Measurements from ENCODE around the gene GZMA. TPM values are rescaled to one million over a fixed set of nuclear protein-coding genes. Genes with fewer than 3 reads are reported as not detected.
"Not testable (repeated sequence)": the region's sequence is repeated elsewhere in the genome, so short reads cannot be mapped to it uniquely, and the experiment has no call there.

The GZMA gene
- 2.1 TPM for total RNA-seq

GRCh38 chr5:55102348-55102747 lies at the start of gene GZMA:
Gene GZMA, plus strand, starts transcription at chr5:55102646. Its CDS starts 37 bp downstream, at chr5:55102683.
- DNase-seq (ENCODE audit: low spot score), result no peak

- DNase-seq (ENCODE audit: low spot score), result no peak
Measured at GRCh38 chr5:55055183-55055582, 47.3 kb upstream of the GZMA start.

- DNase-seq (ENCODE audit: low spot score), result no peak
Measured at GRCh38 chr5:55062039-55062779, 40.2 kb upstream of the GZMA start.

DNA sequence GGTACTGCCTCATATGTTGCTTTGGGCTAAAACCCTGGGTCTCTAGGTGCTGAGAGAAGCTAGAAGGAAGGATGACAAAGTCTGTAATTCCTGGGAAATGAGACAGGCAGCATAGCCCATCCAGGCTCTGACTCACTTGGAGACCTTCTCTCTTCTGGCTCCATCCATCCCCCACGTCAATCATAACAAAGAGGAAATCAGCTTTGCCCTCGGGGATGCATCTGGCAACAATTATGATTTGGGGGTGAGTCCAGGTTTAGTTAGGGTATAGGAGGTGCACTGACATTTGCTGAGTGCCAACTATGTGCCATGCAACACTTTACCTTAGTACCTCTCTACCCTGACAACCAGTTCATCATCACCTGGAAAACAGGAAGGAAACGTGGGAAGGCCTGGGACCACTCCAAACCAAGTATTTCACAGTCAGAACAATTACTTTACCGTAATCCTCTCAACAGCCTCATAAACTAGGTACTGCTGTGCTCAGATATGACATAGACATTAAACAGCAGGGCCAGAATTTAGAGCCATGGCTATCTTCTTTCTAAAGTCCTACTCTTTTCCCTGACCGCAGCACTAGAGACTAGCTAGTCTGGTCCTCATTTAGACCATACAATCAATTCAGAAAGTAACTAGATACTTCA lies 39.1 kb upstream of the GZMA start:
- DNase-seq (ENCODE audit: low spot score), result no peak

DNA sequence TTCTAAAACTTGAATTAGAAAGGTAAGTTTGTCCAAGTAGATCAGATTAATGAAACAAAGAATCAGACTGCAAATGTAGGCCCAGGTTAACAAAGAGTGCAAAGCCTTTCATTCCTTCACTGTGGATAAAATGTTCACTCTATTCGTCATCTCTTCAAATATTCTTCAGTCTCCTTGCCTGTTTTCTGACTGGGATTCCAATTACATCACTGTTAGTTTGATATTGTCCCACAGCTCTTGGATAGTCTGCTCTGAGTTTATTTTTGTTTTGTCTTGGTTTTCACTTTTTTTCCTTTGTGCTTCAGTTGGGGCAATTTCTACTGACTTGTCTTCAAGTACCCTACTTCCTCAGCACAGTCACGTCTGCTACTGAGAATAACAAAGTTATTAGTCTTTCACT lies 38.5 kb upstream of the GZMA start:
- no peak for DNase-seq (ENCODE audit: low spot score)

DNA sequence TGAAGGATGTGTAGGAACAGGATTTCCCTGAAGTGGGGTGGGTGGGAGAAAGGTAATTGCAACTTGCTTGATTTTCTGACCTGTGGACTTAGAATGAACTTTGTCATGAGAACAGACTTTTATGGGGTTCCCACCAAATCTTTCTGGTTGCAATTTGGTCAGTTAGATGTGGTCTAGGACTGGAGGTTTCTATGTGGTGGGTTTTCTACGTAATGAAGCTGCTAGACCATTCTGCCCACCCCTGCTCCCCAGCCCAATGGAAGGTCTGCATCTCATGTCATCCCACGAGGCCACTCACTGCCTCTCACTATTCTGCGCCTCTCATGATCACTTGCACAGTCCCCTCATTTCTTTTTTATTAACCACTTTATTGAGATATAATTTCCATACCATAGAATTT lies 37.9 kb upstream of the GZMA start:
- no peak for DNase-seq (ENCODE audit: low spot score)

- no peak for DNase-seq (ENCODE audit: low spot score)
Measured at GRCh38 chr5:55066277-55066676, 36.2 kb upstream of the GZMA start.

- DNase-seq (ENCODE audit: low spot score), result no peak
Measured at GRCh38 chr5:55070968-55071367, 31.5 kb upstream of the GZMA start.

DNA sequence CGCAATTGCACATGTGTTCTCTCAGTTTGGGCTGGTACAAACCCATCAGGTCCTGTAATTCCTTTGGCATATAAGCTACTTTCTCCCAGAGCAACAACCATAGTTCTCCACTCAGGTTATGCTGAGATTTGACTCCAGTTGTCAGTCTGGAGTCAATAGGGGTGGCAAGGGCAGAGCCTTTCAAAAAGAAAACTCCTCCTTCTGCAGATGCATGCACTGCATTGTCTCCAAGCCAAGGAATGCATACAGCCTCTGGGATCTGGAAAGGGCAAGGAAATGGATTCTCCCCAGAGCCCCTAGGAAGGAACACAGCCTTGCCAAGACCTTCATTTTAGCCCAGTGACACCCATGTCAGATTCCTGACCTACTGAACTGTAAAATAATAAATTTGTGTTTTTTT lies 31.0 kb upstream of the GZMA start:
- DNase-seq (ENCODE audit: low spot score), result no peak

DNA sequence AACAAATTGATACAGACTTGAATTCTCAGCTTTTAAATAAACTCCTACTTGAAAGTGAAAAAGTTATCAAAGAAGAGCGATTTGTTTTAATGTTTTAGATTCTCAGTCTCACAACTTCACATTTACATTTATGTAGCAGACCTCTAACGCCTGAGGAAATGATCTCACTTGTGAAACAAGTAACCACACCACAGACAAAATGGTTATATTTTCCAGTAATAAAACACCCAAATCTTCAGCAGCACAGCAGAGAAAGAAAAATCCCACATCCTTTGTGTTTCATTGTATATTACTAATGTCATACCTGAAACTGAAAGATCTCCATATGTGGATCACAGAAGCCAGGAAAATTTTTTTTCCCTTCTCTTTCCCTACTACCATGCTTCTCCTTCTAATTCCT lies 29.8 kb upstream of the GZMA start:
- DNase-seq (ENCODE audit: low spot score), result no peak

DNA sequence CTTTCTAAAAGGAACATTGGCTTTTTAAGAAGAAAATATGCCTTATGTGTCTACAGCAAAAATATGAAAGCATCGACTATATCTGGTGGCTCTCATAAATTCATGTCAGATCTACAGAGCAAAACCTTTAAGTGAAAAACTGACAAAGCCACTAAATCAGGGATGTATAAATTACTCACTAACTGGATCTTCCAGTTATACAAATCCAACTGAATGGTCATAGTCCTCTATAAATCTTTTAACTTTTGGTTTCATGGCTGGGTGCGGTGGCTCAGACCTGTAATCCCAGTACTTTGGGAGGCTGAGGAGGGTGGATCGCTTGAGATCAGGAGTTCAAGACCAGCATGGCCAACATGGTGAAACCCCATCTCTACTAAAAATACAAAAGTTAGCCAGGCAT lies 29.2 kb upstream of the GZMA start:
- DNase-seq (ENCODE audit: low spot score), result no peak

DNA sequence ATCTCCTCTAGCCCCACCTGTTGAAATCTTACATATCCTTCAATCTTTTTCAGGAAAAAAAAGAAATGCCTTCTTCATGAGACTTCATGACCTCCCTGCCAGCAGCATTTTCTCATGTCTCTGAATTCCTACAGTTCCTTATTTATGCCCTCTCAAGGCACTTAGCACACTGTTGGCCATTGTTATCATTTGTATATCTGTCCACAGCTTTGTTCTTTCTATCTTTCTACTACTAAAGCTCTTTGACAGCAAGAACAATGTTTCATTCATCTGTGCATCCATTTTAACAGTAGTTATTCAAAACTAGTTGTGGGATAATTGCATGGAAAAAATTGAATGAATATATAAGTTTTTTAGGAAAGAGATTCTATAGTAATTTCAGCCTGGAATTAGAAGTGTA lies 20.9 kb upstream of the GZMA start:
- DNase-seq (ENCODE audit: low spot score), result no peak

DNA sequence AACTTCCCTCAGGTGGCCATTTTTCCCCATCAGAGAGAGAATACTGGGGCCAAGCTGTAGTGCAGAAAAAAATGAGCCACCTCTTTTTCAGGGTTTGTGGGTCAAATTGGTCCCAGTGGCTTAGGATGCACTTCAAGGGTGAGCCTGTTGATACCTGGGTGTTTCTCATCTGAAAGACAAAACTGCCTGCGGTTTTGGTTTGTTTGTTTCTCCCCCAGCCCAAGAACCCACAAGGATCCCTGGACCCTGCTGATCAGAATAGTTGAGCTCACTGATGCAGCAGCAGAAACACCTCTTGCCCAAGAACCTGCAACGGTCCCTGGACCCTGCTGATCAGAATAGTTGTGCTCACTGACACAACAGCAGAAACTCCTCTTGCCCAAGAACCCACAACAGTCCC lies 13.1 kb upstream of the GZMA start:
- not testable (repeated sequence) for DNase-seq (ENCODE audit: low spot score)

DNA sequence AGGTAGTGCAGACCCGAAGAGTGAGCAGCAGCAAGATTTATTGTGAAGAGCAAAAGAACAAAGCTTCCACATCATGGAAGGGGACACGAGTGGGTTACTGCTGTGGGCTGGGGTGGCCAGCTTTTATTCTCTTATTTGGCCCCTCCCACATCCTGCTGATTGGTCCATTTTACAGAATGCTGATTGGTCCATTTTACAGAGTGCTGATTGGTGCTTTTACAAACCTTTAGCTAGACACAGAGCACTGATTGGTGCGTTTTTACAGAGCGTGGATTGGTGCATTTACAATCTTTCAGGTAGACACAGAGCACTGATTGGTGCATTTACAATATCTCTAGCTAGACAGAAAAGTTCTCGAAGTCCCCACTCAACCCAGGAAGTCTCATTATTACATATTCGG lies 11.4 kb upstream of the GZMA start:
- DNase-seq (ENCODE audit: low spot score), result not testable (repeated sequence)

GRCh38 chr5:55096182-55096581 lies 6.3 kb upstream of the GZMA start:
- DNase-seq (ENCODE audit: low spot score), result no peak

DNA sequence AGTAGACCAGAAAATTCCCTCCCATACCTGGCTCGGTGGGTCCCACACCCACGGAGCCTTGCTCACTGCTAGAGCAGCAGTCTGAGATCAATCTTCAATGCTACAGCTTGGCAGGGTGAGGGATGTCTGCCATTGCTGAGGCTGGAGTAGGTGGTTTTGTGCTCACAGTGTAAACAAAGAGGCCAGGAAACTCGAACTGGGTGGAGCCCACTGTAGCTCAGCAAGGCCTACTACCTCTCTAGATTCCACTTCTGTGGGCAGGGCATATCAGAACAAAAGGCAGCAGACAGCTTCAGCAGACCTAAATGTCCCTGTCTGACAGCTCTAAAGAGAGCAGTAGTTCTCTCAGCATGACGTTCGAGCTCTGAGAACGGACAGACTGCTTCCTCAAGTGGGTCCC lies 5.6 kb upstream of the GZMA start:
- no peak for DNase-seq (ENCODE audit: low spot score)

DNA sequence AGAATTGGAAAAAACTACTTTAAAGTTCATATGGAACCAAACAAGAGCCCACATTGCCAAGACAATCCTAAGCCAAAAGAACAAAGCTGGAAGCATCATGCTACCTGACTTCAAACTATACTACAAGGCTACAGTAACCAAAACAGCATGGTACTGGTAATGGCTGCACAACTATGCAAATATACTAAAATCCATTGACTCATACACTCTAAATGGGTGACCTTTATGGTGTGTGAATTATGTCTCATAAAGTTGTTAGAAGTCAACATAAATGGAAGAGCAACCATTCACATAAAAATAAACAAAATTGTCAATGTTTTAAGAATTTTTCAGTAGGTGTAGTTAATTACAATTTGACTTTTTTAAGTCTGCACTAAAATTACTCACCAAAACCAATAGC lies 1.3 kb upstream of the GZMA start:
- DNase-seq (ENCODE audit: low spot score), result not testable (repeated sequence)

- no peak for DNase-seq (ENCODE audit: low spot score)
Measured at GRCh38 chr5:55101556-55102276, 730 bp upstream of the GZMA start.

DNA sequence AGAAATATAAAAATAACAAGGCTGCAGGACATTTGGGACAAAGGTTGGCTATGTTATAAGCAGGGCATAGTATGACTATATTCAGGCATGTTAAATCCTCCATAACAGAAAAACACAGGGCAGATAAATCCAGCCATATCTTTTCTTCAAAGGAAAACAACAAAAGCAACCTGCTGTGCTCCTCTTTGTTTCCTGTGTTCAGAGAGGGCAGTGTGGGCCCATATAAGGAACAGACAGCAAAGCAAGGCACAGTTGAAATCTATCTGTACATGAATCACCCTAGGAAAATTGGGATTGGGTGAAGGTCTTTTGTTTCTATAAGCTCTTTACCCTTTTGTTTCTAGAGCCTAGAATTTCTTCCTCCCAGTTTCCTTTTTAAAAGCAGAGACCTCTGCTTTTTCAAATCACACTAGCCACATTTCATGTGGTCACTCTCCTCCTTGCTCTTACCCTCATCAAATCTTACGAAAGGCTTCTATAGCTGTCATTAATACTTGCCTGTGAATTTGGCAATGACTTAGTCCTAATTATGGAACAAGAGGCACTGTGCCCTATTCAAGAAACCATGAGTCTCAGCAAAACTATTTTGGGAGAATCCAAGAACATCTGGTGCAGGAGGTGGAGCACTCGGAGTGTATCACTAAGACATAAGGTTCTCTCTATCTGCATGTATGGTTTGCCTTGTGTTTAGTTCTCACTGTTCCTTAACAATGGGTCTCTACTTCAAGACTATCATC lies 1.8 kb downstream of the GZMA start:
- no peak for DNase-seq (ENCODE audit: low spot score)

GRCh38 chr5:55104946-55105701 lies 2.7 kb downstream of the GZMA start:
- no peak for DNase-seq (ENCODE audit: low spot score)

- not testable (repeated sequence) for DNase-seq (ENCODE audit: low spot score)
Measured at GRCh38 chr5:55105976-55106375, 3.5 kb downstream of the GZMA start.

- DNase-seq (ENCODE audit: low spot score), result no peak
Measured at GRCh38 chr5:55108661-55109060, 6.2 kb downstream of the GZMA start.

Measured in ureter (tissue), 1 donor.